Activated naive CD4-positive, alpha-beta T cell treated with anti-CD3 and anti-CD28 coated beads for 36 hours (primary cell): ENCODE measurements around the gene NTRK3. TPM values are rescaled to one million over a fixed set of nuclear protein-coding genes. Genes with fewer than 3 reads are reported as not detected.
A peak's percentile ranks its signal among the peaks of the same experiment; 100 is the strongest.

Source experiments
- CTCF ChIA-PET: fragments of 350-600 bp; sonication (Branson Sonifier 250); formaldehyde crosslinking; loops from one replicate; lab custom pipeline; 2021; ENCODE audit warnings: antibody characterized with exemption; lab: Charles Lee
- DNase-seq: peaks from one replicate; pipeline ENCODE4 v3.0.0-alpha.2; 2020
- H3K27ac Mint-ChIP-seq: one replicate; pipeline ENCODE4 v1.8.0; 2021; ENCODE audit warnings: mild to moderate bottlenecking, mixed read lengths
- H3K27me3 Mint-ChIP-seq: one replicate; pipeline ENCODE4 v1.8.0; 2021; ENCODE audit warnings: low read depth, mixed read lengths
- H3K36me3 Mint-ChIP-seq: one replicate; pipeline ENCODE4 v1.8.0; 2021; ENCODE audit warnings: low read depth, mixed read lengths
- H3K4me1 Mint-ChIP-seq: one replicate; pipeline ENCODE4 v1.8.0; 2021; ENCODE audit warnings: low read depth, mixed read lengths
- H3K4me3 Mint-ChIP-seq: one replicate; pipeline ENCODE4 v1.8.0; 2021; ENCODE audit warnings: mild to moderate bottlenecking, moderate library complexity, mixed read lengths
- H3K9me3 Mint-ChIP-seq: one replicate; pipeline ENCODE4 v1.8.0; 2021; ENCODE audit warnings: mixed read lengths
- intact Hi-C: fragments of 100-400 bp; cut with micrococcal nuclease; formaldehyde crosslinking; loops from one replicate; pipeline ENCODE4 v1.15.1; 2023
- total RNA-seq, 2 experiments: library from RNA; stranded (reverse); gene quantifications; one replicate each; pipeline ENCODE4 v1.2.3, GENCODE V29; 2021

The NTRK3 gene
- total RNA-seq, 2 experiments from 2014 or later = 0.95 to 1.4 TPM

GRCh38 chr15:88255484-88256278 is 858 bp downstream of the NTRK3 start:
- Mint-ChIP-seq H3K4me1 (peaks cover 27% of the 10 kb centered on the region), H3K4me3 (peak overlapping the region; percentile 66), H3K36me3 (no peaks in the 10 kb centered on the region), H3K27me3 (peaks cover 58% of the 10 kb centered on the region), H3K27ac (no peak overlapping the region), H3K9me3 (no peaks in the 10 kb centered on the region)
- CTCF ChIA-PET = no interaction called here
- peak; percentile 19 for DNase-seq
- intact Hi-C loops = loop anchor here (5.0 kb wide), 1 partner anchor 212 kb away; the partner anchor contains the start of genes MRPL46 and MRPS11

- intact Hi-C loops = loop anchor here (5.0 kb wide), 1 partner anchor 212 kb away; the partner anchor contains the start of genes MRPL46 and MRPS11
- CTCF ChIA-PET = no interaction called here
- Mint-ChIP-seq H3K36me3 (no peaks in the 10 kb centered on the region), H3K4me3 (peak overlapping the region; percentile 56), H3K27ac (no peak overlapping the region), H3K4me1 (peaks cover 27% of the 10 kb centered on the region), H3K9me3 (no peaks in the 10 kb centered on the region), H3K27me3 (peaks cover 58% of the 10 kb centered on the region)
- no peak for DNase-seq
Observed at GRCh38 chr15:88255087-88255483, 1.5 kb downstream of the NTRK3 start.

- CTCF ChIA-PET = interaction anchor here (1.3 kb wide), 1 partner anchor 21 kb away, joined by 3 read pairs; no protein-coding TSS in a partner anchor
- Mint-ChIP-seq H3K27me3 (peaks cover 35% of the 10 kb centered on the region), H3K27ac (no peak overlapping the region)
Observed at GRCh38 chr15:88252441-88252840, 4.1 kb downstream of the NTRK3 start.

GRCh38 chr15:88250826-88251225 is 5.7 kb downstream of the NTRK3 start:
- DNase-seq = no peak
- Mint-ChIP-seq H3K4me1 (peaks cover 14% of the 10 kb centered on the region), H3K4me3 (no peak overlapping the region), H3K27ac (no peak overlapping the region), H3K27me3 (peaks cover 30% of the 10 kb centered on the region), H3K36me3 (no peaks in the 10 kb centered on the region), H3K9me3 (no peaks in the 10 kb centered on the region)
- intact Hi-C loops = no loop called here
- CTCF ChIA-PET = interaction anchor here (1.1 to 7.0 kb wide), 2 partner anchors 9 to 24 kb away, joined by 3 to 85 read pairs; no protein-coding TSS in a partner anchor

More at GRCh38 chr15:88252441-88252840, 4.1 kb downstream of the NTRK3 start:
- Mint-ChIP-seq H3K4me3 (no peak overlapping the region), H3K36me3 (no peaks in the 10 kb centered on the region), H3K9me3 (no peaks in the 10 kb centered on the region), H3K4me1 (peaks cover 18% of the 10 kb centered on the region)
- no peak for DNase-seq
- intact Hi-C loops = no loop called here

GRCh38 chr15:88249220-88249619 is 7.3 kb downstream of the NTRK3 start:
- Mint-ChIP-seq H3K27ac (no peak overlapping the region), H3K4me1 (peaks cover 5% of the 10 kb centered on the region), H3K9me3 (no peaks in the 10 kb centered on the region), H3K4me3 (no peak overlapping the region), H3K36me3 (no peaks in the 10 kb centered on the region), H3K27me3 (peaks cover 21% of the 10 kb centered on the region)
- intact Hi-C loops = loop anchor here (5.0 to 10.0 kb wide), 3 partner anchors 416 to 1332 kb away; no protein-coding TSS in a partner anchor
- no peak for DNase-seq
- CTCF ChIA-PET = interaction anchor here (1.1 to 7.0 kb wide), 2 partner anchors 8 to 25 kb away, joined by 3 to 85 read pairs; no protein-coding TSS in a partner anchor

- Mint-ChIP-seq H3K4me3 (no peak overlapping the region), H3K27me3 (peaks cover 8% of the 10 kb centered on the region), H3K9me3 (no peaks in the 10 kb centered on the region), H3K27ac (no peak overlapping the region), H3K4me1 (peaks cover 5% of the 10 kb centered on the region), H3K36me3 (no peaks in the 10 kb centered on the region)
- intact Hi-C loops = loop anchor here (2.0 to 10.0 kb wide), 4 partner anchors 83 to 1331 kb away; no protein-coding TSS in a partner anchor
- no peak for DNase-seq
- CTCF ChIA-PET = interaction anchor here (1.0 to 7.0 kb wide), 6 partner anchors 12 to 203 kb away, joined by 3 to 85 read pairs (median 15); no protein-coding TSS in a partner anchor
Observed at GRCh38 chr15:88247914-88248313, 8.6 kb downstream of the NTRK3 start.

GRCh38 chr15:88246666-88247446 is 9.7 kb downstream of the NTRK3 start:
- no peaks in the 10 kb centered on the region for H3K36me3 Mint-ChIP-seq
- H3K4me3 Mint-ChIP-seq = no peak overlapping the region
- H3K9me3 Mint-ChIP-seq = no peaks in the 10 kb centered on the region
- intact Hi-C loops = loop anchor here (2.0 to 10.0 kb wide), 4 partner anchors 84 to 1330 kb away; no protein-coding TSS in a partner anchor
- CTCF ChIA-PET = interaction anchor here (0.8 to 7.0 kb wide), 20 partner anchors 10 to 209 kb away, joined by 3 to 85 read pairs (median 4); partner anchors contain the start of gene NTRK3
- H3K4me1 Mint-ChIP-seq = peaks cover 5% of the 10 kb centered on the region
- no peak overlapping the region for H3K27ac Mint-ChIP-seq
- DNase-seq = peak; percentile 83
- peaks cover 6% of the 10 kb centered on the region for H3K27me3 Mint-ChIP-seq

GRCh38 chr15:88246081-88246480 is 10.5 kb downstream of the NTRK3 start:
- H3K27ac Mint-ChIP-seq = no peak overlapping the region
- CTCF ChIA-PET = interaction anchor here (0.7 to 7.0 kb wide), 18 partner anchors 11 to 210 kb away, joined by 3 to 85 read pairs (median 3); partner anchors contain the start of gene NTRK3
- peaks cover 5% of the 10 kb centered on the region for H3K4me1 Mint-ChIP-seq
- H3K27me3 Mint-ChIP-seq = peaks cover 6% of the 10 kb centered on the region
- DNase-seq = no peak
- intact Hi-C loops = loop anchor here (2.0 to 10.0 kb wide), 4 partner anchors 85 to 1329 kb away; no protein-coding TSS in a partner anchor
- H3K36me3 Mint-ChIP-seq = no peaks in the 10 kb centered on the region
- H3K9me3 Mint-ChIP-seq = no peaks in the 10 kb centered on the region
- no peak overlapping the region for H3K4me3 Mint-ChIP-seq

GRCh38 chr15:88243895-88244787 is 12.4 kb downstream of the NTRK3 start:
- peaks cover 5% of the 10 kb centered on the region for H3K4me1 Mint-ChIP-seq
- no peaks in the 10 kb centered on the region for H3K9me3 Mint-ChIP-seq
- H3K27me3 Mint-ChIP-seq = peaks cover 6% of the 10 kb centered on the region
- CTCF ChIA-PET = interaction anchor here (0.7 to 7.0 kb wide), 17 partner anchors 9 to 303 kb away, joined by 3 to 85 read pairs (median 4); no protein-coding TSS in a partner anchor
- intact Hi-C loops = loop anchor here (1.0 to 10.0 kb wide), 5 partner anchors 30 to 1620 kb away; no protein-coding TSS in a partner anchor
- peak; percentile 47 for DNase-seq
- H3K27ac Mint-ChIP-seq = no peak overlapping the region
- H3K36me3 Mint-ChIP-seq = no peaks in the 10 kb centered on the region
- H3K4me3 Mint-ChIP-seq = no peak overlapping the region

GRCh38 chr15:88242586-88243555 is 13.7 kb downstream of the NTRK3 start:
- intact Hi-C loops = loop anchor here (10.0 kb wide), 2 partner anchors 422 to 618 kb away; no protein-coding TSS in a partner anchor
- peaks cover 5% of the 10 kb centered on the region for H3K4me1 Mint-ChIP-seq
- peaks cover 6% of the 10 kb centered on the region for H3K27me3 Mint-ChIP-seq
- DNase-seq = no peak
- H3K9me3 Mint-ChIP-seq = no peaks in the 10 kb centered on the region
- H3K27ac Mint-ChIP-seq = no peak overlapping the region
- CTCF ChIA-PET = interaction anchor here (0.5 to 1.4 kb wide), 15 partner anchors 8 to 887 kb away, joined by 3 to 5 read pairs (median 3); no protein-coding TSS in a partner anchor
- no peaks in the 10 kb centered on the region for H3K36me3 Mint-ChIP-seq
- no peak overlapping the region for H3K4me3 Mint-ChIP-seq
